Stomach (tissue), 9 donors: Measurements from ENCODE around the gene TENT5C. TPM values are rescaled to one million over a fixed set of nuclear protein-coding genes. Genes with fewer than 3 reads are reported as not detected.

Experiments used
- DNase-seq, 2 donors: peaks; one replicate each; pipeline versions ENCODE4 v3.0.0 to v3.0.0-alpha.2; 2013 to 2019
- H3K27ac ChIP-seq, 5 donors: fragments of 200-600 bp in 4 of 5; sonication (generic) in 4 of 5; one replicate each; pipeline ENCODE4 v1.5.1; 2013 to 2019; ENCODE audit warnings: mild to moderate bottlenecking in 1 of 5, moderate library complexity in 1 of 5
- H3K27me3 ChIP-seq, 3 donors: fragments of 200-600 bp; sonication (generic); one replicate each; pipeline ENCODE4 v1.5.1; 2017 to 2019; ENCODE audit warnings: mixed run types in 1 of 3
- H3K36me3 ChIP-seq, 4 donors: fragments of 200-600 bp; sonication (generic); 1 replicate in 3 of 4; 2 replicates in 1 of 4; pipeline ENCODE4 v1.5.1; 2016 to 2019
- H3K4me1 ChIP-seq, 4 donors: fragments of 200-600 bp; sonication (generic); one replicate each; pipeline ENCODE4 v1.5.1; 2016 to 2019
- H3K4me3 ChIP-seq, 4 donors: fragments of 200-600 bp; sonication (generic) in 3 of 4; one replicate each; pipeline ENCODE4 v1.5.1; 2016 to 2019; ENCODE audit warnings: mild to moderate bottlenecking in 1 of 4
- H3K9me3 ChIP-seq, 4 donors: fragments of 200-600 bp; sonication (generic); one replicate each; pipeline ENCODE4 v1.5.1; 2016 to 2019
- CTCF ChIP-seq, 7 experiments: fragments of 450-650 bp in 4 of 7; fragments of 200-600 bp in 3 of 7; sonication (generic) in 3 of 7; IDR thresholded peaks; one replicate each; pipeline ENCODE4 v1.5.1; 2016 to 2019; ENCODE audit warnings: antibody characterized with exemption in 7 of 7, control low read depth in 2 of 7, mild to moderate bottlenecking in 1 of 7
- EP300 ChIP-seq: sonication (generic); formaldehyde crosslinking; IDR thresholded peaks from one replicate; pipeline ENCODE4 v1.6.1; 2017; ENCODE audit warnings: antibody characterized with exemption
- POLR2A ChIP-seq, 4 donors: fragments of 450-650 bp; IDR thresholded peaks; one replicate each; pipeline ENCODE4 v1.6.1; 2016; ENCODE audit warnings: antibody characterized with exemption in 4 of 4, control low read depth in 2 of 4, mild to moderate bottlenecking in 1 of 4, moderate library complexity in 1 of 4
- POLR2AphosphoS5 ChIP-seq, 3 donors: sonication (generic); formaldehyde crosslinking; IDR thresholded peaks; one replicate each; pipeline ENCODE4 v1.6.1; 2016; ENCODE audit warnings: antibody characterized with exemption in 3 of 3
- WGBS, 5 donors: extraction: QIAGEN DNeasy Blood & Tissue Kit in 3 of 5; methylation state at CpG; one replicate each; pipeline versions ENCODE4 v1.1.5 to v1.1.7; 2013 to 2018; 5-methylcytosine and 5-hydroxymethylcytosine counted together
- intact Hi-C: fragments of 100-400 bp; cut with DNase I; formaldehyde crosslinking; loops from one replicate; pipeline ENCODE4 v1.15.1; 2023; ENCODE audit warnings: low total_unique reads
- polyA plus RNA-seq, 3 donors: library from polyadenylated mRNA; stranded (reverse); fragments of 200-250 nt; gene quantifications; one replicate each; pipeline ENCODE4 v1.2.3, GENCODE V29; 2013
- total RNA-seq, 5 donors: library from RNA; depleted of rRNA; stranded (reverse); fragments of >200 nt; gene quantifications; one replicate each; pipeline versions ENCODE4 v1.1.0 to v1.2.3, GENCODE V29; 2014 to 2016
- donor health status: healthy with polysubstance abuse.
- donor health status: Bipolar disorder and iron deficiency.
- donor health status: healthy.

Gene TENT5C
- total and polyA plus RNA-seq, 8 donors: 6.0 to 28.1 (median 11.4) TPM

GRCh38 chr1:117584181-117584580 is 21.7 kb upstream of the TENT5C start:
- no peak overlapping the region for H3K27ac ChIP-seq
- H3K36me3 ChIP-seq: no peaks in the 10 kb centered on the region
- intact Hi-C loops: no loop called here
- no peak for DNase-seq
- 95 to 98% (median 96%) methylated on average over 6 of the region's 6 CpGs for WGBS, 5 donors
- peaks cover 6 to 11% (median 9%) of the 10 kb centered on the region in 4 donors for H3K4me1 ChIP-seq
- no peak for TF ChIP-seq POLR2AphosphoS5 (IDR thresholded peaks at IDR 0.05)
- no peak for TF ChIP-seq CTCF (IDR thresholded peaks at IDR 0.05)
- no peak for TF ChIP-seq EP300
- TF ChIP-seq POLR2A (IDR thresholded peaks at IDR 0.05): no peak
- H3K27me3 ChIP-seq: no peaks in the 10 kb centered on the region
- no peaks in the 10 kb centered on the region for H3K9me3 ChIP-seq
- H3K4me3 ChIP-seq: no peak overlapping the region

- Histone ChIP-seq H3K36me3 (no peaks in the 10 kb centered on the region), H3K27ac (no peak overlapping the region), H3K9me3 (no peaks in the 10 kb centered on the region), H3K27me3 (no peaks in the 10 kb centered on the region), H3K4me1 (peaks cover 10 to 20% (median 16%) of the 10 kb centered on the region in 4 donors), H3K4me3 (no peak overlapping the region)
- intact Hi-C loops: no loop called here
- DNase-seq: no peak
- TF ChIP-seq CTCF (IDR thresholded peaks at IDR 0.05) (no peak), POLR2AphosphoS5 (IDR thresholded peaks at IDR 0.05) (no peak)
- 88 to 94% (median 92%) methylated on average over 7 to 8 of the region's 8 CpGs for WGBS, 5 donors
Measured at GRCh38 chr1:117585086-117585485, 20.8 kb upstream of the TENT5C start.

- Histone ChIP-seq H3K4me1 (peaks cover 19 to 31% (median 27%) of the 10 kb centered on the region in 4 donors), H3K4me3 (no peak overlapping the region), H3K9me3 (no peaks in the 10 kb centered on the region), H3K27ac (no peak overlapping the region), H3K27me3 (no peaks in the 10 kb centered on the region), H3K36me3 (no peaks in the 10 kb centered on the region)
- 83 to 100% (median 97%) methylated on average over 1 of the region's 1 CpG for WGBS, 5 donors
- TF ChIP-seq POLR2A (IDR thresholded peaks at IDR 0.05) (no peak), CTCF (IDR thresholded peaks at IDR 0.05) (no peak), POLR2AphosphoS5 (IDR thresholded peaks at IDR 0.05) (no peak), EP300 (no peak)
- no peak for DNase-seq
- intact Hi-C loops: no loop called here
Measured at GRCh38 chr1:117586337-117586736, 19.5 kb upstream of the TENT5C start.

- H3K4me1 ChIP-seq: peaks cover 24 to 36% (median 29%) of the 10 kb centered on the region in 4 donors
- WGBS, 5 donors: 55 to 80% (median 66%) methylated on average over 13 of the region's 13 CpGs
Measured at GRCh38 chr1:117586747-117587498, 18.9 kb upstream of the TENT5C start.

More at GRCh38 chr1:117586747-117587498, 18.9 kb upstream of the TENT5C start:
- Histone ChIP-seq H3K9me3 (no peaks in the 10 kb centered on the region), H3K36me3 (no peaks in the 10 kb centered on the region), H3K4me3 (no peak overlapping the region), H3K27ac (no peak overlapping the region), H3K27me3 (no peaks in the 10 kb centered on the region)
- no peak for DNase-seq
- intact Hi-C loops: no loop called here
- TF ChIP-seq EP300 (no peak), CTCF (IDR thresholded peaks at IDR 0.05) (no peak), POLR2A (IDR thresholded peaks at IDR 0.05) (no peak)
